ENCODE measurements around the gene SPOCK3.

Gene SPOCK3

DNA sequence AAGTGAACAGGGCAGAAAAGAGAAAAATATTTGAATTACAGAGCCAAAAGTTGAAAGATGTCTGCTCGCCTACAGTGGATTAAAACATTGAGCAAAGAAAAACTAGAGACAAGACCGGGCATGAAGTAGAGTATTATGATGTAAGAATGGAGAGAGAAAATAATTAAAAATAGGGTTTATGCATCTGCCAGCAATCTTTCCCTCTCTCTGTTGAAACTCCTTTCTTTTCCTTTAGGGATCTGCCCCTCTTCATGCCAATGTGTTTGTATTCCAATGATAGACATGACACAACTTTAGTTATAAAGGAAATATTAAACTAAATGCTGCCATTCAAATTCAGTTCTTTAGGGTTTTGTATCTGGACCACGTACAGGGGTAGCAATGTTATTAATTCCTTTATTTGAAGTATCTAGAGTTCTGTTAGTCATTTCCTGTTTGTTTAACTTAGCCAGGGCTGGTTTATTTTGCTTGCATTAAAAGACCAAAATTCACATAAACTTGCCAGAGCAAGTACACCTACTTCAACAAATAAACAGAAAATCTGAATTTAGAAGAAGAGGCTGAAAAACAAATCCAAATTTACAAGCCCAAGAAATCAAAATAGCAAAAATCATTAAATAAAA, 202.6 kb downstream of the SPOCK3 start:
- Histone ChIP-seq H3K27me3 (ENCODE audit: insufficient read depth, low read length, poor library complexity) (no peaks in the 10 kb centered on the region), H3K4me1 (ENCODE audit: insufficient read depth, low read length) (no peaks in the 10 kb centered on the region), H3K4me2 (ENCODE audit: insufficient read depth, low read length) (no peak overlapping the region), H3K79me2 (ENCODE audit: insufficient read depth, low read length) (no peaks in the 10 kb centered on the region), H3K9me3 (ENCODE audit: insufficient read depth, low read length, severe bottlenecking) (no peaks in the 10 kb centered on the region), H2AFZ (ENCODE audit: low read depth, low read length) (no peak overlapping the region), H4K20me1 (ENCODE audit: insufficient read depth, low read length) (no peaks in the 10 kb centered on the region), H3K4me3 (ENCODE audit: low read depth in 1 of 2, low read length in 2 of 2) (no peak overlapping the region), H3K36me3 (ENCODE audit: insufficient read depth, low read length) (no peaks in the 10 kb centered on the region), H3K27ac (ENCODE audit: low read length) (no peak overlapping the region), H3K9ac (ENCODE audit: low read depth, low read length) (no peak overlapping the region)
- no peak for ATAC-seq (ENCODE audit: insufficient read depth, low read depth)
- DNase-seq: no peak
- TF ChIP-seq, protein P1, sequence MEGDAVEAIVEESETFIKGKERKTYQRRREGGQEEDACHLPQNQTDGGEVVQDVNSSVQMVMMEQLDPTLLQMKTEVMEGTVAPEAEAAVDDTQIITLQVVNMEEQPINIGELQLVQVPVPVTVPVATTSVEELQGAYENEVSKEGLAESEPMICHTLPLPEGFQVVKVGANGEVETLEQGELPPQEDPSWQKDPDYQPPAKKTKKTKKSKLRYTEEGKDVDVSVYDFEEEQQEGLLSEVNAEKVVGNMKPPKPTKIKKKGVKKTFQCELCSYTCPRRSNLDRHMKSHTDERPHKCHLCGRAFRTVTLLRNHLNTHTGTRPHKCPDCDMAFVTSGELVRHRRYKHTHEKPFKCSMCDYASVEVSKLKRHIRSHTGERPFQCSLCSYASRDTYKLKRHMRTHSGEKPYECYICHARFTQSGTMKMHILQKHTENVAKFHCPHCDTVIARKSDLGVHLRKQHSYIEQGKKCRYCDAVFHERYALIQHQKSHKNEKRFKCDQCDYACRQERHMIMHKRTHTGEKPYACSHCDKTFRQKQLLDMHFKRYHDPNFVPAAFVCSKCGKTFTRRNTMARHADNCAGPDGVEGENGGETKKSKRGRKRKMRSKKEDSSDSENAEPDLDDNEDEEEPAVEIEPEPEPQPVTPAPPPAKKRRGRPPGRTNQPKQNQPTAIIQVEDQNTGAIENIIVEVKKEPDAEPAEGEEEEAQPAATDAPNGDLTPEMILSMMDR (IDR thresholded peaks at IDR 0.05; ENCODE audit: borderline replicate concordance, extremely low read depth, low read length, poor library complexity, severe bottlenecking): no peak
- TF ChIP-seq EZH2 (IDR thresholded peaks at IDR 0.05; ENCODE audit: borderline replicate concordance, low read depth, low read length, severe bottlenecking): no peak

DNA sequence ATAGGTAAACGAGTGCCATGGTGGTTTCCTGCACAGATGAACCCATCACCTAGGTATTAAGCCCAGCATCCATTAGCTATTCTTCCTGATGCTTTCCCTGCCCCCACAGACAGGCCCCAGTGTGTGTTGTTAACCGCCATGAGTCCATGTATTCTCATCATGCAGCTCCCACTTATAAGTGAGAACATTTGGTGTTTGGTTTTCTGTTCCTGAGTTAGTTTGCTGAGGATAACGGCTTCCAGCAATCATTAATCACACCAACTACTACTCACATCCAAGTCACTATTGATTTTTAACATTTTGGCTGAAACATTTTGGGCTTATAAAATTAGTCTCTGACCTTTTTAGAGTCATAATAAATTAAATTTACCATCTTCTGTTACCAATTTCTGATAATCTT, 205.3 kb downstream of the SPOCK3 start:
- no peaks in the 10 kb centered on the region for H3K27me3 ChIP-seq (ENCODE audit: insufficient read depth, low read length, poor library complexity)
- H3K79me2 ChIP-seq (ENCODE audit: insufficient read depth, low read length): no peaks in the 10 kb centered on the region
- ATAC-seq (ENCODE audit: insufficient read depth, low read depth): no peak
- no peak for DNase-seq
- H3K9ac ChIP-seq (ENCODE audit: low read depth, low read length): no peak overlapping the region
- no peak overlapping the region for H3K4me3 ChIP-seq (ENCODE audit: low read depth in 1 of 2, low read length in 2 of 2)
- no peak overlapping the region for H3K4me2 ChIP-seq (ENCODE audit: insufficient read depth, low read length)
- no peaks in the 10 kb centered on the region for H3K36me3 ChIP-seq (ENCODE audit: insufficient read depth, low read length)
- H3K27ac ChIP-seq (ENCODE audit: low read length): no peak overlapping the region
- H2AFZ ChIP-seq (ENCODE audit: low read depth, low read length): no peak overlapping the region
- no peaks in the 10 kb centered on the region for H4K20me1 ChIP-seq (ENCODE audit: insufficient read depth, low read length)
- no peaks in the 10 kb centered on the region for H3K4me1 ChIP-seq (ENCODE audit: insufficient read depth, low read length)
- TF ChIP-seq, protein P1 (IDR thresholded peaks at IDR 0.05; ENCODE audit: borderline replicate concordance, extremely low read depth, low read length, poor library complexity, severe bottlenecking): no peak
- no peak for TF ChIP-seq EZH2 (IDR thresholded peaks at IDR 0.05; ENCODE audit: borderline replicate concordance, low read depth, low read length, severe bottlenecking)
- no peaks in the 10 kb centered on the region for H3K9me3 ChIP-seq (ENCODE audit: insufficient read depth, low read length, severe bottlenecking)

DNA sequence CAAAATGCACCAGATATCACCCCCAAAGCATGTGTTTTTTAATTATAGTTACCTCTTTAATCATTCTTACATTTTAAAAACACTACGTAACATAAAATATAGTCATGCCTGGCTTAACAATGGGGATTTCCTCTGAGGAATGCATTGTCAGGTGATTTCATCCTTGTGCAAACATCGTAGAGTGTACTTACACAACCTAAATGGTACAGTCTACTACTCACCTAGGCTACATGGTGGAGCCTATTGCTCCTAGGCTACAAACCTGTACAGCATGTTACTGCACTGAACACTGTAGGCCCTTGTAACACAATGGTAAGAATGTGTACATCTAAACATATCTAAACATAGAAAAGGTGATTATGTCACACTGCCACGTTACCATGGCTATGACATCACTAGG, 208.6 kb downstream of the SPOCK3 start:
- no peak overlapping the region for H2AFZ ChIP-seq (ENCODE audit: low read depth, low read length)
- no peaks in the 10 kb centered on the region for H3K79me2 ChIP-seq (ENCODE audit: insufficient read depth, low read length)
- H3K4me3 ChIP-seq (ENCODE audit: low read depth in 1 of 2, low read length in 2 of 2): no peak overlapping the region
- DNase-seq (no peak), ATAC-seq (ENCODE audit: insufficient read depth, low read depth) (no peak)
- H3K4me1 ChIP-seq (ENCODE audit: insufficient read depth, low read length): no peaks in the 10 kb centered on the region
- no peak overlapping the region for H3K4me2 ChIP-seq (ENCODE audit: insufficient read depth, low read length)
- no peaks in the 10 kb centered on the region for H4K20me1 ChIP-seq (ENCODE audit: insufficient read depth, low read length)
- no peak for TF ChIP-seq EZH2 (IDR thresholded peaks at IDR 0.05; ENCODE audit: borderline replicate concordance, low read depth, low read length, severe bottlenecking)
- TF ChIP-seq, protein P1 (IDR thresholded peaks at IDR 0.05; ENCODE audit: borderline replicate concordance, extremely low read depth, low read length, poor library complexity, severe bottlenecking): no peak
- H3K9me3 ChIP-seq (ENCODE audit: insufficient read depth, low read length, severe bottlenecking): no peaks in the 10 kb centered on the region
- H3K36me3 ChIP-seq (ENCODE audit: insufficient read depth, low read length): no peaks in the 10 kb centered on the region
- no peak overlapping the region for H3K9ac ChIP-seq (ENCODE audit: low read depth, low read length)
- no peaks in the 10 kb centered on the region for H3K27me3 ChIP-seq (ENCODE audit: insufficient read depth, low read length, poor library complexity)
- H3K27ac ChIP-seq (ENCODE audit: low read length): no peak overlapping the region

Data from DND-41 (cell line).